Measurements from ENCODE around the gene PRKCB.
"Not testable (repeated sequence)": the region's sequence is repeated elsewhere in the genome, so short reads cannot be mapped to it uniquely, and the experiment has no call there.

The PRKCB gene

DNA sequence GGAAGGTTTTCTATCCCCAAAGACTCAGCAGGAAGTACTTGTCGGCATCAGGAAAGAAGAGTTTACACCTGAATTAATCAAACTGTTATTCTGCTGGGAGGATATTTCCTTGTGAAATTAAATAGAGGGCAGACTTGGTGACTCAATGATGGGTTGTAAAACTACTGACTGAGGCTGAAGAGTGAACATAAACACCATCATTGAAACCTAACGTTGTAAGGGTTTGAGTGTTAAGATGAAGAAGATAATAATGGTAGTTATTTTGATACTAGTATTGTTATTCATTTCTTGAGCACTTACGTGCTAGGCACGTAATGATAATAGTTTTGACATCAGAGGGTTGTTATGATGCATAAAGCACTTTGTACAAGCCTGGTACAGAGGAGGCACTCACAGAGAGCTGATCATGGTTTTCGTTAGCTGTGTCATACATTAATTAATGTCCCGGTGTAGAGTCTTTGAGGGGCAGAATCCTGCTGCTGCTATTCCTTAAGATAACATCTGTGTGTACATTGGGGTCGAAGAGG, 356.2 kb downstream of the PRKCB start:
- no peak for DNase-seq

DNA sequence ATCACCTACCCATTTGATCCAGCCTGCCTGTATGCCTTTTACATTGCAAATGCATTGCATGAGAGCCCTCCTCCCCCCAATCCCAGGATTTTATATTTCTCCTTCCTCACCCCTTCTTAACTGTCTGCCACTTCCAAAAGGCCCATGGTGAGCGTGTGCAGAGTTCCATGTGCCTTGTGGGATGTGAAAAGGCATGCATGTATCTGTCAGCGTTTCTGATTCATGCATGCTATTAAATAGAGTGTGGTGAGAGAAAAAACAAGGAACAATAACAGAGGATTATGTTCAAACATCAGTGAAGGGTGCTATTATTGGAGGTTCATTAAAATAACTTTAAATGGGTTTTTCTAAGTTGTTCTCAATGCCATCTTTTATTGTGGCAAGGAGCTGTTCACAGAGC, 359.4 kb downstream of the PRKCB start:
- no peak for DNase-seq

DNA sequence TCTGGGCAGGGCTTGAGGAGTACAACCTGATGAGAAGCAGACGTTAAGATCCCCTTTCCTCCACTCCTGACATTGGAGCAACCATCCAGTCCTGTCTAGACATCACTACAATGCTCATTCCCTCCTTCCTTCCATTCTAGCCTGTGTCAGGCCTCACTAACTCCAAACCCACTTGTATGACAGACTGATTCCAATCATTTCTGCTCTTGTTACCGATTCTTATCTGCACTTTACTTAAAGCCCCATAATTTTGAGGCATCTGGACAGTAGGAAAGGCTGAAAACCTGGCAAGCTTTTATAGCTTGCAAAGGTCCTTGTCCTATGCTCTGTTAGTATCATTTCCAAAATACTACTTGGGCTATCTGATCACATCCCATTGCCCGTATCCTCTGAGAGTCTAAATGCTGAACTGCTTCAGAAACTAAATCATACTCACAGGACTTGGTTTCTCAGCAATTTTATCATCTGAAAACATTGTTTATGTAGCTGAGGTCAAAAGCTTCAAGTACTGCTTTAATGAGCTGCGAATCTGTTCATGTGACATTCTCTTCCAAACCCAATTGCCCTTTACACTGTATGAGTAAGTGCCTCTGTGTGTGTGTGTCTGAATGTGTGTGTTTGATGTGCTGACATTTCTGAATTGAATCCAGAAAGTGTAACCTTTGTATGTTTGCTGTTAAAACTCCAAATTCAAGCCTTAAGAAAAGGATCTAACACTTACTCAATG, 363.2 kb downstream of the PRKCB start:
- DNase-seq = no peak

DNA sequence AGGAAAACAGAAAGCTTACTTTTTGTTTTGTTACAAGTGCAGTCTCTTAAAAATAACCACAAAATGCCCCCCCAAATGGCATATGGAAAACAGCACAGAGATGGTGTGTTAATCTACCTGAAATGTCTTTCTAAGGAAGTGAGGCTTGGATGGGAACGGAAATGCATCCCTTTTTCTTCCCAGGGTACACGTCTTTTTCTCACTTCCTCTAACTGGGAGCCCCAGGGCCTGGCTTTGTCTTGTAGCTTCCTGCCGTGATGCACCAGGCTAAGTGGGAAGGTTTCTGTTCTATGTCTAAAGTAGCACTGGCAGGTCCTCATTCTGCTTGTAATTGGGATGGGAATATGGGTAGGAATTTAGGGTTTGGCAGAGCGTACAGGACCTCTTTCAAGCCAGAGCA, 367.9 kb downstream of the PRKCB start:
- no peak for DNase-seq

- DNase-seq = no peak
These were observed 368.4 kb downstream of the PRKCB start for GRCh38 chr16:24204150-24204665.

GRCh38 chr16:24206926-24207325, 371.1 kb downstream of the PRKCB start:
- no peak for DNase-seq

DNA sequence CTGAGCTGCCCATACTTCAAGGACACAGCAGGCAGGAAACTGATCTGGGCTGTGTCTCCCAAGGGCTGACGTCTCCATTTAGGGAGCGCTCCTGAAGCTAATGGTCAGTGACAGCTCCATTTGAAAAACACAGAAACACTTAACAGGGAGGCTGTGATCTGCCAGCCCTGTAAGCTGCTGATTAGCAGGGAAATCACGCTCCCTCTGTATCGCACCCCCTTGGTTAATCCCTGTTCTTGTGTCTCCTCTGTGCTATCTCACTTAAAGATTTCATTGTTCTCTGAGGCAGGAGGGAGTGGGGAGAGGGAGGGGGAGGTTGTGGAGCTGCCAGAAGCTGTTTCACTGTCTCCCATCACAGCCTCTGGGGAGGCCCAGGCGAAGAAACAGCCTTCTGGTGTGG, 372.9 kb downstream of the PRKCB start:
- DNase-seq = no peak

DNA sequence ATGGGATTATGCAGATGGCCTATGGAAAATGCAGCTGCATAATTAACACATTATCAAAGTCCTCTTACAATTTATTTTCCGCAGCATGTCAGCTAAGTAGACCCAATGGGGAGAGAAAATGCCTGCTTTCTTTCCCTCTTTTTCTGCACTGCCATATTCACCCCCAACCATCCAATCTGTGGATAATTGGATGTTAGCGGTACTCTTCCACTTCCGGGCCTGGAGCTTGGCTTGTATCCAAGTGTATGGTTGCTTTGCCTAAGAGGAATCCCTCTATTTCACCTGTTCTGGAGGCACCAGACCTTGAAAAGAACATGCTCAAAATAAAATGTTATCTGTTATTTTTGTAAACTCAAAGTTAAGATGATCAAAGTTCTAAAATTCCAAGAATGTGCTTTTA, 379.2 kb downstream of the PRKCB start:
- DNase-seq = no peak

DNA sequence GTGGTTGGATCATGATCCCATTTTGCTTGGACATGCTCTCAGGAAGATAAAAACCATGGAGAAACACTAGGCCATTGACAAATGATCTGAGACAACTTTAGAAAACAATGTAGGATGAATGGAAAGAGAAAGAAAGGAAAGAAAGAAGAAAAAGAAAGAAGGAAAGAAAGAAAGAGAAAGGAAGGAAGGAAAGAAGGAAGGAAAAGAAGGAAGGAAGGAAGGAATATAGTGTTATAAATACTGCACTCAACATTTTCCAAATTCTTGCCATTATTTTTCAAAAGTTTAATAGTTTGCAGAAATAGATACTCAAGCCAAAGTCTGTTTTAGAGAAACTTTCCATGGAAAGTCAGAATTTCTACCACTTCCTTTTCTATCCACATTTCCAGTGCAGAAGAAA, 381.2 kb downstream of the PRKCB start:
- no peak for DNase-seq

DNA sequence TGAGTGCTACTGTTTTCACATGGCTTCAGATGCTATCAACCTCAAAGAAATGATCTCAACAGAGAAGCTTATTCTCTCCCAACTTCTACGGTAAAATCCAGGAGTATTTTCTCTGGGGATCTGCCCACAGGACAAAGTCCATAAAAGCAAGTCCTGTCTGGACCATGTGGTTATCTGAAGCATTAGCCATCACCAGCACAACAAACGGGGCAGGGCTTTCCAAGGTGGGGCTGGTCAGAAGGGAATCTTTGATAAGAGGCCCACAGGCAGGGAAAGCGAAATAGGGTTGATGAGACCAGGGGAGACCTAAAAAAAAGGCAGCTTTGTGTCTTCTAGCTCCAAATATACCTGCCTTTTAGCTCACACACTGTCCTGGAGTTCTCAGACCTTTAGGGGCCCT, 381.7 kb downstream of the PRKCB start:
- no peak for DNase-seq

GRCh38 chr16:24218299-24218698, 382.5 kb downstream of the PRKCB start:
- no peak for DNase-seq

GRCh38 chr16:24221219-24221618, 385.4 kb downstream of the PRKCB start:
- DNase-seq = no peak

- DNase-seq = no peak
These were observed 392.7 kb downstream of the PRKCB start for GRCh38 chr16:24228514-24228913.

- DNase-seq = no peak
These were observed 397.2 kb downstream of the PRKCB start for GRCh38 chr16:24232936-24233335.

- DNase-seq = no peak
These were observed 399.0 kb downstream of the PRKCB start for GRCh38 chr16:24234737-24235136.

DNA sequence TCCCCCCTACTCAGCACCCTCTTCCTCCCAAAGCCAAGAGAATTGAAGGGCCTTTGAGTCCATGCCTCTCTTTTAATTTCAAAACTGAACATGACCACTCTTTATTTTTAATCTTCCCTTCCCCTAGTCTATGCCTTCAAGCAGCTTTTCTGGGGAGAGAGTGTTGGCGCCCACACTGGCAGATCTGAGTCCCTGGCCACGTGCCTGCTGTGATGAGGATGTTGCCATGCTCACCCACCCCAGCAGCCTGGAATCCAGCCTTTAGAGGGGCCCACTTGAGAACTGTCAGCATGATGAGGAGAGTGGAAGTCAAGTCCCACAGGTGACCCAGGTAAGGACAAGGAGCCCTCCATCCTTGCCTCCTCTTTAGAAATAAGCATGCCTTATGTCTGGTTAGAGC, 400.0 kb downstream of the PRKCB start:
- DNase-seq = no peak

DNA sequence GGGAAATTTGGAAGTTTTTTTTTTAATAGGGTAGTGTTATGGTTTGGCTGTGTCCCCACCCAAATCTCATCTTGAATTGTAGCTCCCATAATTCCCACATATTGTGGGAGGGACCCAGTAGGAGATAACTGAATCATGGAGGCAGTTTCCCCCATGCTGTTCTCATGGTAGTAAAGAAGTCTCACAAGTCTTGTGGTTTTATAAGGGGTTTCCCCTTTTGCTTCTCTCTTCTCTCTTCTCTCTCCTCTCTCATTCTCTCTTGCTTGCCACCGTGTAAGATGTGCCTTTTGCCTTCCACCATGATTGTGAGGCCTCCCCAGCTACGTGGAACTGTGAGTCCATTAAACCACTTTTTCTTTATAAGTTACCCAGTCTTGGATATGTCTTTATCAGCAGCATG, 403.1 kb downstream of the PRKCB start:
- DNase-seq = not testable (repeated sequence)

GRCh38 chr16:24246911-24247607, 411.3 kb downstream of the PRKCB start:
- DNase-seq = no peak

GRCh38 chr16:24253192-24253591, 417.4 kb downstream of the PRKCB start:
- DNase-seq = peak; percentile 25

- DNase-seq = peak; percentile 43
These were observed 419.9 kb downstream of the PRKCB start, which contains the start of gene CACNG3 for GRCh38 chr16:24255456-24256371. Gene CACNG3 (plus strand): TSS chr16:24256335. CDS start chr16:24256755, 420 bp downstream.

- no peak for DNase-seq
These were observed 422.2 kb downstream of the PRKCB start for GRCh38 chr16:24257958-24258357.

DNA sequence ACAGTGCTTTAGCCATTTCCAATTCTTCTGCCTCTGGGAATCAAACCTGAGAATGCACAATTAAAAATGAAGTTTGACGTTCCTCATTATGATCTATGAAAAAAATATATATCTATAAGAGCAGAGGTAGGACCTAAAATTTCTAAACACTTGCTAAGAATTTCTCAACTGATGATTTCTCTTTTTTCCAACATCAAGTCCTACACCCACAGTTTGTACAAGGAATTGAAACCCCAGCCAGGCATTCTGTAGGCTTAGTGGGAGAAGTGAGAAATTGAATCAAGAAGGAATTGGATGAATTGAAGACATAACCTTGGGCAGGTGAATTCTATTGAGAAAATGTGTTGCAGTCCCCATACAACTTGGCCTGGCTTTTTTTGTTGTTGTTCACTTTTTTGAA, 423.0 kb downstream of the PRKCB start:
- no peak for DNase-seq

DNA sequence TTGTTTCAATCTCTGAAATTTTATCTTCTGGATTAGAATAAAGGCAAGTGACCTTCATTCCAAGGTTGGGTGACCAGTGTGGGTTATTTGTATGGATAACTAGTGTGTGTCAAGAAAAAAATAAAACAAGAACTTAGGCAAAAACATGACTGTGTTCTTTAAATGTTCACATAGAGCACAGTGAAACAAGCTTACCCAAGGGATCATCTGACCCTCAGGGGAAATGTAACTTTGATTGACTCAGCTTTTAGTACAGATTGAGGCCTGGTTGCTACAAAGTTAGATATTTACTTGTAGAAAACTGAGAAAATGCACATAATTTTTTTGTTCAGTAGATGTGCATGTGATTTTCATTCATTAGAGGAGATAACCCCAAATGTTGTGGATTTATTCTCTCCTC, 427.0 kb downstream of the PRKCB start:
- no peak for DNase-seq
